ENCODE data around the gene CD320.

GRCh38 chr19:8336660-8337059 lies 28.5 kb upstream of the CD320 start:
- TF ChIP-seq CTCF (IDR thresholded peaks at IDR 0.05), result no peak
- TF ChIP-seq POLR2A (IDR thresholded peaks at IDR 0.05), result no peak
